Right ventricle myocardium superior (tissue), 1 donor: ENCODE data around the gene ZIC2. TPM values are rescaled to one million over a fixed set of nuclear protein-coding genes. Genes with fewer than 3 reads are reported as not detected.
A peak's percentile ranks its signal among the peaks of the same experiment; 100 is the strongest.
"Not testable (repeated sequence)": the region's sequence is repeated elsewhere in the genome, so short reads cannot be mapped to it uniquely, and the experiment has no call there.

Experiments
- ATAC-seq: fragments of 200-7000 bp; cut with Tn5 transposase; one replicate; pipeline ENCODE4 v1.9.1; 2020; ENCODE audit warnings: mild to moderate bottlenecking; ENCODE audit not compliant: poor library complexity
- DNase-seq: peaks from one replicate; pipeline ENCODE4 v3.0.0-alpha.2; 2020
- intact Hi-C: fragments of 100-400 bp; cut with DNase I; formaldehyde crosslinking; loops from one replicate; pipeline ENCODE4 v1.11.2; 2022
- long read RNA-seq: library from polyadenylated mRNA; unstranded; transcript quantifications from one replicate; pipeline ENCODE4 v2.0.0, GENCODE V29; 2021
- total RNA-seq: library from RNA; stranded (reverse); fragmentation: NEBNext Ultra II Directional; extraction: Animal tissue kit (Norgen Biotek cat#: 25700); gene quantifications from one replicate; pipeline ENCODE4 v1.2.1, GENCODE V29; 2021
- donor health status: DM: no; HTN: yes; CAD: no; lungs with severe emphysema.

The ZIC2 gene
- total RNA-seq: not detected
- long read RNA-seq: 0 reads

DNA sequence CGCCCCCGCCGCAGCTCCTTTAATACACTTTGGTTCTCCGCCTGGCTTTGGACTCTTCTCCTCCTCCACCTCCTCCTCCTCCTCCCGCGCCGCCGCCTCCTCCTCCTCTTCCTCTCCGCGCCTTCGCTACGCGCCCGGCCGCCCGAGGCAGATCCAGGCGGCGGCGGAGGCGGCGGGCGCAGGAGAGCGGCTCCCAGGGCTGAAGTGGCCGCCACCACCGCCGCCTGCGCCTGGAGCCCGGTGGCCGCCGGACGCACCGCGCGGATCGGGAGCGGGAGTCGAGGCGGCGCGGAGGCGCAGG lies at the start of gene ZIC2:
ZIC2 (plus strand) TSS at position 50 of the 301 bp plus-strand sequence. CDS start 281 bp downstream, outside the sequence.
- no peak for ATAC-seq
- intact Hi-C loops: no loop called here
- peak; percentile 27 for DNase-seq

DNA sequence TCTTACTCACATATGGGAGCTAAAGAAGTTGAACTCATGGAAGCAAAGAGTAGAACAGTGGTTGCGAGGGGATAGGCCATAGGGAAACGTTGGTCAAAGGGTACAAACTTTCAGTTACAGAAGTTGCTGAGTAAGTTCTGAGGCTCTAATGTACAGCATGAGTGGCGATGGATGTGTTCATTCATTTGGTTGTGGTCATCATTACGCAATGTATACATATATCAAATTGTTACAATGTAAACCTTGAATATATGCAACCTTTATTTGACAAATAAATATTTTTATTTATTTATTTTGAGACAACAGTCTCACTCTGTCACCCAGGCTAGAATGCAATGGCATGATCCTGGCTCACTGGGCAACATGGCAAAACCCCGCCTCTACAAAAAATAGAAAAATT lies 48.7 kb upstream of the ZIC2 start:
- no peak for ATAC-seq
- DNase-seq: no peak
- intact Hi-C loops: no loop called here

DNA sequence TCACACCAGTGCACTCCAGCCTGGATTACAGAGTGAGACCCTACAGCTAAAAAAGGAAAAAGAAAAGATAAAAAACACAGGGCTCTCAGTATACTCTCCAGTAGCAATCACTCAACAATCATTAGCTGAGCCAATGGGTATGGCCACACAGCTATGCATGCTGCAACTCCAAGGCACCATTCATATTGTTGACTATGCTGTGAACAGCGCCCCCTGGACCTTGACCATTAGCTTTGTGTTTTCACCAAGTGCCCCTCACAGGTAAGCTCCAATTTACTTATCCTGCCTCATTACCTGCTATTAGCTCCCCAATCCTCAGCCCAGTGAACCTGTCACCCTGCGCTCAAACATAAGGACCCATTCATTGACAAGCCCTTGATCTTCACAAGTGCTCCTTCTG lies 45.8 kb upstream of the ZIC2 start:
- intact Hi-C loops: no loop called here
- DNase-seq: no peak
- no peak for ATAC-seq

DNA sequence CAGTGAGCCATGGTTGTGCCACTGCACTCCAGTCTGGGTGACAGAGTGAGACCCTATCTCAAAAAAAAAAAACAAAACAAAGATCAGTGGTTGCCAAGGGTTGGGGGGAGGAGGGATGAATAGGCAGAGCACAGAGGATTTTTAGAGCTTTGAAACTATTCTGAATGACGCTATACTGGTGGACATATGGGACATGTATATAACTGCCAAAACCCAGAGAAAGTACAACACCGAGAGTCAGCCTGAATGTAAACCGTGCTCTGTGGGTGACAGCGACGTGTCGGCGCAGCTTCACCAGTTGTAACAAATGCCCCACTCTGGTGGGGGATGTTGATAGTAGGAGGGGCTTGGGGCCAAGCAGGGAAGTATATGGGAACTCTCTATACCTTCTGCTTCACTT lies 42.9 kb upstream of the ZIC2 start:
- no peak for ATAC-seq
- intact Hi-C loops: no loop called here
- no peak for DNase-seq

DNA sequence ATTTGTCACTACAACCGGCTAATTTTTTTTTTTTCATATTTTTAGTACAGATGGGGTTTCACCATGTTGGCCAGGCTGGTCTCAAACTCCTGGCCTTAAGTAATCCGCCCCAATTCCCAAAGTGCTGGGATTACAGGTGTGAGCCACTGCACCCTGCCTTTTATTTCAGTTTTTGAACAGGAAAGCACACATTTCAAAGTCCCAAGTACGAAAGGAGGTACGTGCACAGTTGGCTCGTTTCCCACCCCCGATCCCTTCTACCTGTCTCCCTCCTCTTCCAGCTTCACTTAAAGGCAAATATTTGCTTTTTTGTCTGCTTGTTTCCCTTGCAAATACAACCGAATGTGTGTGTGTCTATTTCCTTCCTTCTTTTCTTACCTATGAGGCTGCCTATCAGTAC lies 40.5 kb upstream of the ZIC2 start:
- intact Hi-C loops: no loop called here
- no peak for DNase-seq
- ATAC-seq: no peak

DNA sequence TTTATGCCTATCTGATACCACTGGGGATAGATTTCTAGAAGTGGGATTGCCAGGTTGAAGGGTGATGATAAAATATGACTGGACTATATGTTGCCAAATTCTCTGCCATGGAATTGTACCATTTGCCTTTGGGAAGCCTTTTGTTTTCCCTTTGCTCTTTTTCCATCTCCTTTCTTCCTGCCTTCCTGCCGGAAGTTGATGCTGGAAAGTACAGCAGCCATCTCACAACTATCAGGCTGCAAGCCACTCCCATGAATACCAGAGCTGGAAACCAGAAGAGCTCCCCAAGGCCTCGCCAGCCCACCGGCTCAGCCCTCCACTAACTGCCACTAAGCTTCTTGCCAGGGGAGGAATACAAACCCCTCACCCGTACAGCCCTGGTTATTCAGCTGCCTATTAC lies 39.7 kb upstream of the ZIC2 start:
- ATAC-seq (no peak), DNase-seq (no peak)
- intact Hi-C loops: no loop called here

DNA sequence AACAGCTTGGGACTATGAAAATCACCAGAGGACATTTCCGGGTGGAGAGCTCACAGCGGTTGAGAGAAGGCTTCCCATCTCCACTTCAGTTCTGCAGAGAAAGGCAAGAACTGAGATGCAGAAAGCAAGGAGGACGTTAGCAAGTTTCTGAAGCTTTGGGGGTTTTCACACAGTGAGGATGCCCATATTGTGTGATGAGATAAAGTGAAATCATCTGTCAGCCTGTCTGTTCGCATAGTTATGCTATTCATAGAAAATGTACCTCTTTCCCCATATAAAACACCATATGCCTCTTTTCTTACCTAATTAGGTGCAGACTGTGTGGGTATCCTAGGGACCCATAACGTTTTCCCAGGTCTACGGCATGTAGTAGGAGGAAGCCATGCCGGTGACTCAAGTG lies 37.5 kb upstream of the ZIC2 start:
- DNase-seq (no peak), ATAC-seq (no peak)
- intact Hi-C loops: no loop called here

DNA sequence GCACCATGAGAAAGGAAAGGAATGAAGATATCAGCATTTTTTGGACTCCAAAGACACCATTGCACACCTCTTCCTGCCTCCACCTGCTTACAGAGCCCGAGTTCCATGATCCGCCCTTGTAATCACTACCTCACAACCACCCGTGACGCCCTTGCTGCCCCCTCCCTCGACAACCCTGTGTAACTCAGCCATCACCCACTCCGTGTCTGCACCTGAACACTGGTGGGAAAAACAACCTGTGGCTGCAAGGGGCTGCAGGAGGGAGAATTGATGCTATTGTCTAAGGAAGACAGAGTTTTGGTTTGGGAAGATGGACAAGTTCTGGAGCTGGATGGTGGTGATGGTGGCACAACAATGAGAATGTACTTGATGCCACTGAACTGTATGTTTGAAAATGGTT lies 37.0 kb upstream of the ZIC2 start:
- ATAC-seq (no peak), DNase-seq (no peak)
- intact Hi-C loops: no loop called here

DNA sequence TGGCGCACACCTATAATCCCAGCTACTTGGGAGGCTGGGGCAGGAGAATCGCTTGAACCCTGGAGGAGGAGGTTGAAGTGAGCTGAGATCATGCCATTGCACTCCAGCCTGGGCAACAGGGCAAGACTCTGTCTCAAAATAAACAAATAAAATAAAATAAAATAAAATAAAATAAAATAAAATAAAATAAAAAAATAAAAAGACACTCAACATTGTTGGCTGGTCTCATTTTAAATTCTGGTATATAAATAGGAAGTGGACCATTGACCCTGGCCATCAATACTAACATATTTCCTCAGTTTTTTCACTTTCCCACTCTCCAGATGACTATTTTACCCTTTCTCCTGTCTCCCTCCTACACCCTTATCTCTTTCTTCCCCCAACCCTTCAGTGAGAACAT lies 36.1 kb upstream of the ZIC2 start:
- DNase-seq, intact Hi-C loops, ATAC-seq: not testable (repeated sequence)

DNA sequence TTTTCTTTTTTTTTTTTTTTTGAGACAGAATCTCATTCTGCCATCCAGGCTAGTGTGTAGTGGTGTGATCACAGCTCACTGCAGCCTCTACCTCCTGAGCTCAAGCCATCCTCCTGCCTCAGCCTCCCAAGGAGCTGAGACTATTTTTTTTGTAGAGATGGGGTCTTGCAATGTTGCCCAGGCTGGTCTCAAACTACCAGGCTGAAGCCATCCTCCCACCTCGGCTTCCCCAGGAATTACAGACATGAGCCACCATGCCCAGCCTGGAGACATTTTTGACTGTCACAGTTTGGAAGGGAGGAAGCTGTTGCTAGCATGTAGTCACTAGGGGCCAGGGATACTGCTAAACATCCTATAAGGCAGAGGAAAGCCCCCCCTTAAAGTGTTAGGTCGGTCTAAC lies 33.9 kb upstream of the ZIC2 start:
- DNase-seq: no peak
- intact Hi-C loops: no loop called here
- ATAC-seq: no peak

DNA sequence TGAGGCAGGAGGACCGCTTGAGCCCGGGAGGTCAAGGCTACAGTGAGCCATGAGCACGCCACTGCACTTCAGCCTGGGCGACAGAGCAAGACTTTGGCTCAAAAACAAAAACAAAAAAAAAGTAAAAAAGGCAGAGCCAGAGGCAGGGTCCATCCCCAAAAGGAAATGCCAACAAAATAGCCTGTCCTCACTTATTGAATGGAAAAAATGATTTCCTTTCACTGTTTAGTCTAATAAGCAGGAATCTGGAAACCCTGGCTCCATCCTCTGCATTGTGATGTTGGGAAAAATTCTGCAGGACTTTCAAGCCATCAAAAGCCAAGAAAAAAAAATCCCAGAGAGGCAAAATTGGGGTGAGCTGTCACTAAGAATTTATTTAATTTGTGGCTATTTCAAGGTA lies 33.2 kb upstream of the ZIC2 start:
- ATAC-seq: no peak
- no peak for DNase-seq
- intact Hi-C loops: no loop called here

DNA sequence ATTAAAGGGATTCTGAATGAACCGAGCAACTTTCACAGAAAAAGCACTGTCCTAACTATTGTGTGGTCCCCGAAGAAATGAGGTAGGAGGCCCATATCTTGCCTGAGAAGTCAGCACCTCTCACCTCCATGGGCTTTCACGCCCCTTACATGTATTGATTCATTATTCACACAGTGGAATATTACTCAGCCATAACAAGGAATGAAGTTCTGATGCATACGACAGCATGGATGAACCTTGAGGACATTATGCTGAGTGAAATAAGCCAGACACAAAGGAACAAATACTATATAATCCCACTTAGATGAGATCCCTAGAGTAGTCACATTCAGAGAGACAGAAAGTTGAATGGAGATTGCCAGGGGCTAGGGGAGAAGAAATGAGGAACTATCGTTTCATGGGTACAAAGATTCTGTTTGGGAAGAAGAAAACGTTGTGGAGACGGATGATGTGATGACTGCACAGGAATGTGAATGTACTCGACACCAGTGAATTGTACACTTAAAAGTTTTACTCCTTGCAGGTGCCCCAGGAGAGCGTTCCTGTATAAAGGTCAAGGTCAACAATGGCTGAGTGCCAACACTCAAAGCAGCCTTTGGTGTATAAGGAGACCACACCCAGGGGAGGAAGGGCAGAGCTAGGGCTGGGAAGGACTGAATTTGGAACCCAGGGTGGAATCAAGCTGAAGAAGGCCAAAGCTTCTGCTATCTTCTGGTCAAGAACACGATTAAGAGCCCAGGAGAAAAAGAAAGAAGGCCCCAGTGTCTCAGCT lies 32.5 kb upstream of the ZIC2 start:
- intact Hi-C loops: no loop called here
- no peak for ATAC-seq
- no peak for DNase-seq

DNA sequence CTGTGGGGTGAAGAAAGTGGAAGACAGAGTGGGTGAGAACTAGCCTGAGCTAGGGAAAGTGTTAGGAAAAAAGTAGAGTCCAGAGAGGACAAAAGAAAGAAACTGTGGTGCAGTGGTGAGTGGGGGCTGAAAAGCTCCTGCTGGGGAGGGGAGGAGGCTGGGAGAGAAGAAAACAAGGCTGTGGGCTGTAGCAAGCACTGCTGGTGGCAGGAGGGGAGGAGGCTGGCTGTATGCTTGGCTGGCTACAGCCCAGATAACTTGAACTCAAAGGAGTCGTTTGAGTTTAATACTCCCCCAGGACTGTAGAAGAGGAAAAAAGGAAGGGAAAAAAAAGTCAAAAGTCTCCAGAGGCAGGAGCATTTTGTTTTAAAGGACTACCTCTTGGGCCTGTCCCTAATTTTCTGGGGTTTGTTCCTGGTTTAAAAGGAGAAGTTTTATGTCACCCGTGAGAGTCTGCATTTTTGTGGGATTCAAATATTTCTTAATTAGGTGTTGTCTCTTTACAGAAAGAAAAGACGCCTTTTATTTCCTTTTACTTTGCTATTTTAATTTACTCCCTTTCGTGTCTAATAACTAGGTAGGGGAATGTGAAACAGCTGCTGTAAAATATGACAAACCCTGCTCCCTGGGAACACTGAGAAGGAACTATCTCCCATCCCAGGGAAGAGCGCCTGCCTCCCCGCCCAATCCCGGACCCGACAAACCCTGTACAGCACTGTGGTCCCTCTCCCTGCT lies 31.7 kb upstream of the ZIC2 start:
- DNase-seq: no peak
- no peak for ATAC-seq
- intact Hi-C loops: no loop called here

DNA sequence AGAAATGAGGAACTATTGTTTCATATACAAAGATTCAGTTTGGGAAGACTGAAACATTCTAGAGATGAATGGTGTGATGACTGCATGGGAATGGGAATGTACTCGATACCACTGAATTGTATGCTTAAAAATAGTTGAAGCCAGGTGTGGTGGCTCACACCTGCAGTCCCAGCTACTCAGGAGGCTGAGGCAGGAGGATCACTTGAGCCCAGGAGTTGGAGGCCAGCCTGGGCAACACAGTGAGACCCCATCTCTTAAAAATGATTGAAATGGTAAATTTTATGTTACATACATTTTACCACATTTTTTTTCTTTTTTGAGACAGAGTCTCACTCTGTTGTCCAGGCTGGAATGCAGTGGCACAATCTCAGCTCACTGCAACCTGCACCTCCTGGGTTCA lies 29.9 kb upstream of the ZIC2 start:
- ATAC-seq, DNase-seq, intact Hi-C loops: not testable (repeated sequence)

DNA sequence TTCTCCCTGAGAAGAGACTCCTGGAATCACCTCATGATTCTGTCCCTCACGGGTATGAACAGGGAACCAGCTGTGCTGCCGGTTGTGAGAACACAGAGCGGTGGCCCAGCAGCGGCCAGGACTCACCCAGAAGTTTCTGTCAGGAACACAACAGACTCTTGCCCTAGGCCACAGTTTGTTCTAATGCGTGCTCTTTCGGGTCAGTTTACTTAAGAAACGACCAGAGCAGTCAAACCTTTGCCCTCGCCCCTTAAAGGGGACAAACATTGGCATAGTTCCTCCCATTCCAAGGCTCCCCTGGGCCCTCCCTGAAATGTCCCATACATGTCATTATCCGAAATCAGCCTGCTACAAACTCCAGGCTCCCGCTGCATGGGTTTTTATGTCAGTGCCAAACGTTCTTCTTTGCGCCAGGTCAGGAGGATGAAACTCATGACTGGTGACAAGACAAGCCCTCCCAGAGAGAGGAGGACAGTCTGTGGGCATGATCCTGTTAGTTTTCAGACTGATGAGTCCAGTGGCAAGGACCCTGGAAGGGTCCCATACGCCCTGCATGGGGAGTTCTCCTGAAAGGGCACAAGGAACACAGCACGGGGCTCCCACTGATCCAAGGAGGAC lies 28.3 kb upstream of the ZIC2 start:
- ATAC-seq (no peak), DNase-seq (no peak)
- intact Hi-C loops: no loop called here

DNA sequence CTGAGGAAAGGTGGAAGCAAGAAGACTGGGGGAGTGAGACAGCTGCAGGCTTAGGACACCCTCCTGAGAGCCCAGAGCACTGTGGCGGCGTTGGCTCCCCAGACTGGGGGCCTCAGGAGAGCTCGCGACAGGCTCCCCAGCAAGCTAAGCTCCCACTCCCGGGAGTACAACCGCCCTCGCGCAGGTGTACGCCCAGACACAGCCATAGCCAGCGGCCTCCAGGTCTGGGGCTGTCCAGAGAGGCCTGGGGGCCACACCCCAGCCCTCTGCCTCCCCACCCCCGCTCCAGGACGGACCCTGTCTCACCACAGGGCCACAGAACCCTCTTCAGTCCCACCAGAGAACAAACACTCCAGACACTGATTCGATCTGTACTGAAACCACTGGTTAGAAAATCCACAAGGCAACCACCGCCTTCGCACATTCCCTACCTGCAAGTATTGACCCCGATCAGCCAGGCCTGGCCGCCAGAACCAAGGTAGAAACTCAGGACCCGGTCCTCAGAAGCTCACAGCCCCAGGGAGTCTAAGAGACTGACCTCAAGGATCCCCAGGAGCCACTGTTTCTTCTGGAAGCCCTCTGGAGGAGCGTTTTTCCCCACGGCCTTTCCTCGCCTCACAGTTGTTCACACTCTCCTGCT lies 26.4 kb upstream of the ZIC2 start:
- intact Hi-C loops: no loop called here
- DNase-seq (no peak), ATAC-seq (no peak)

DNA sequence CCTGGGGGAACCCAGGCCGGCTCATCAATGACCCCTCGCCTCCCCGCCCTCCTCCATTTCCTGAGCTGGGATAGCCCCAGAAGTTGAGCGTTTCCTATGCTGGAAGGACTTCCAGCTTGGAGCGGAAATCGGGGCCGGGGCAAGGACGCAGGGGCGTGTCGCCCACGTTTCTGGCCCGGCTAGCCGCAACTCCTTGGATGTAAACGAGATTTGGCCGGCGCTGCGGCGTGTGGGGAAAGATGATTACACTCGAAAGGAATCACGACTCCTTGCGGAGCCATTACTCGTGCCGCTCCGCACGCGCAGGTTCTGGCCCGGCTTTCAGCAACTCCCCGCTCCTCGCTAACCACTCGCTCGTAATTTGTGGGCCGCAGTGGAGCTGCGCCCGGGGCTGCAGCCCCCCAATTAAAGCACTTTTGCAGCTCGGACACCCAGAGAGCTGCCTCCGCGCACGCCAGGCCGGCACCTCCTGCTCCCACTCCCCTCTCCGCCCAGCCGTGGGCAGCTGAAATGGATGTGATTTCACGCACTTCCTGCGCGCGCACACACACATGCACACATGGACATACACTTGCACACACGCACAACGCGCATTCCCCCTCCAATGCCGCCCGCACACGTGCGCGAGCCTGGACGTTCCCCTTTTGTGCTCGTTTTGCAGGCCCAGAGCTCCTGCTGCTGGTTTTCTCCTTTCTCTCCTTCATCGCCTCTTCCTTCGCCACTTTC lies 25.7 kb upstream of the ZIC2 start:
- ATAC-seq: peak; percentile 31
- DNase-seq: no peak
- intact Hi-C loops: no loop called here

DNA sequence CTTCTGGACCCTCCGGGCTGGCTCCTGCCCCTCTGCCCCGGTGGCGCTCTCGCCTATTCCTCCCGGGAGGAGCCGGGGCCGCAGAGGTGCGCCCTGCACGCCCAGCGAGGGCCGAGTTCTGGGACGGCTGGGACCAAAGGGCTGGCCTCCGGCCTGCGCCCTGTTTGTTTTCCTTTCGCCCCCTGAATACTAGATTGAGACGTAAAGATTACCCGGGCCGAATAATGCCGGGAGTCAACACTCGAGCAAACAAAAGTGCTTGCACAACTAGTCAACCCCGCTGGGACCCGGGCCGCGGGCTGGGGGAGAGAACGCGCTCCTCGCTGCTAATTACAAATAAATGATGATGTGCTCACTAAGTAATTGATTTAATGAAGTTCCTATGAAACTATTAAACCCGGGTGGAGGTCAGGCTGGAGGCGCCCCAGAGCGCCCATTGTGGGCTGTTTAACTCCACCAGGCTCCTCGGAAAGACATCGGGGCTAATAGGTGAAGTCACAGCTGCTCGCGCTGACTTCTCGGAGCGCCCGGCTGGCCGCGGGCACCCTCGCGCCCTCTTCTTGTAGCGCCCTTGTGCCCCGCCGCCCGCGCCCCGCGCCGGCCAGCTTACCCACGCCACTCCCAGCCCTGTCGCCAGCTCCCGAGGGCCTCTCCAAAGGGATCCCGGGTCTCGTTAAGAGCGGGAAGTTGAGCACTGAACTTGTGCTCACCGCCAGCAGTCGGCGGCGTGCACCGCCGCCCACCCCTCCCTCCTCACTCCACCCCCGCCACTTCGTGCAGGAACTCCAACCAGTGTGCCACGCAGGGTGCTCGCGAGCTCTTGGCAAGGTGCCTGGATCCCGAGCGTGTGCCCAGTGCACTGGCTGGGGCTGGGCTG lies 24.9 kb upstream of the ZIC2 start:
- DNase-seq: no peak
- no peak for ATAC-seq
- intact Hi-C loops: no loop called here
